ENCODE results near the gene RAD51B. TPM values are rescaled to one million over a fixed set of nuclear protein-coding genes. Genes with fewer than 3 reads are reported as not detected.

Gene RAD51B
- total RNA-seq, 1 experiment from 2014 or later, result 20.0 TPM

GRCh38 chr14:68364792-68365192 is 545.2 kb downstream of the RAD51B start:
- BruUV-seq (replicated peaks), result no TSS peak
- Histone ChIP-seq H3K36me3 (ENCODE audit: control insufficient read depth in 1 of 2, insufficient read depth in 2 of 2, low read length in 2 of 2) (no peaks in the 10 kb centered on the region), H3K9me2 (ENCODE audit: insufficient read depth) (no peaks in the 10 kb centered on the region), H3K27ac (ENCODE audit: low read depth, low read length) (peak overlapping the region; percentile 80), H3K4me3 (replicated peaks in 1 of 2; ENCODE audit: low read depth in 1 of 2, low read length in 2 of 2) (no peak overlapping the region; a peak in 1 of 4 replicates), H3K4me1 (ENCODE audit: control insufficient read depth in 1 of 2, insufficient read depth in 2 of 2, low read length in 2 of 2) (peaks cover 56 to 72% of the 10 kb centered on the region in 2 experiments), H3K4me2 (ENCODE audit: low read length) (peak overlapping the region; percentile 49), H3K9me3 (ENCODE audit: control insufficient read depth in 1 of 2, insufficient read depth in 1 of 2, low read depth in 1 of 2, low read length in 2 of 2) (no peaks in the 10 kb centered on the region), H4K20me1 (ENCODE audit: insufficient read depth) (no peaks in the 10 kb centered on the region), H2AFZ (ENCODE audit: low read depth, low read length, poor library complexity, severe bottlenecking) (peak overlapping the region; percentile 20), H3K27me3 (ENCODE audit: insufficient read depth, low read length) (no peaks in the 10 kb centered on the region), H3K79me2 (ENCODE audit: insufficient read depth, low read length) (no peaks in the 10 kb centered on the region), H3K9ac (ENCODE audit: low read length) (peak overlapping the region; percentile 45)
- ATAC-seq (peak; percentile 41), DNase-seq (ENCODE audit: low read depth, low spot score) (no peak)
- POLR2A ChIA-PET, result interaction anchor here (1.0 kb wide), 1 partner anchor 48 kb away, joined by 3 read pairs; no protein-coding TSS in a partner anchor
- intact Hi-C loops (cut with micrococcal nuclease), result loop anchor here (10.0 kb wide), 3 partner anchors 110 to 420 kb away; no protein-coding TSS in a partner anchor
- CTCF ChIA-PET, result interaction anchor here (1.1 kb wide), 1 partner anchor 116 kb away, joined by 3 read pairs; no protein-coding TSS in a partner anchor
- RAD21 ChIA-PET (ENCODE audit: low non-redundant PET in 1 of 2, low total read pairs in 2 of 2, uncharacterized antibody in 2 of 2, unreplicated experiment in 2 of 2), result no interaction called here
- 0 out of 2 replicates have a peak, but pooled peaks have one; percentile 8 for TF ChIP-seq SP1 (IDR thresholded peaks at IDR 0.05; ENCODE audit: low read depth)
- TF ChIP-seq SRF (IDR thresholded peaks at IDR 0.05; ENCODE audit: low read depth), result no peak

- no peak overlapping the region; a peak in 1 of 4 replicates for H3K4me3 ChIP-seq (replicated peaks in 1 of 2; ENCODE audit: low read depth in 1 of 2, low read length in 2 of 2)
- ATAC-seq (peak; percentile 37), DNase-seq (ENCODE audit: low read depth, low spot score) (peak; percentile 8)
- intact Hi-C loops (cut with micrococcal nuclease), result loop anchor here (10.0 kb wide), 3 partner anchors 110 to 420 kb away; no protein-coding TSS in a partner anchor
- no peaks in the 10 kb centered on the region for H4K20me1 ChIP-seq (ENCODE audit: insufficient read depth)
- peak overlapping the region; percentile 49 for H3K4me2 ChIP-seq (ENCODE audit: low read length)
- H2AFZ ChIP-seq (ENCODE audit: low read depth, low read length, poor library complexity, severe bottlenecking), result peak overlapping the region; percentile 20
- H3K4me1 ChIP-seq (ENCODE audit: control insufficient read depth in 1 of 2, insufficient read depth in 2 of 2, low read length in 2 of 2), result peaks cover 51 to 68% of the 10 kb centered on the region in 2 experiments
- peak overlapping the region; percentile 80 for H3K27ac ChIP-seq (ENCODE audit: low read depth, low read length)
- ChIA-PET POLR2A (interaction anchor here (1.0 kb wide), 1 partner anchor 47 kb away, joined by 3 read pairs; no protein-coding TSS in a partner anchor), RAD21 (ENCODE audit: low non-redundant PET in 1 of 2, low total read pairs in 2 of 2, uncharacterized antibody in 2 of 2, unreplicated experiment in 2 of 2) (no interaction called here), CTCF (interaction anchor here (1.1 kb wide), 1 partner anchor 116 kb away, joined by 3 read pairs; no protein-coding TSS in a partner anchor)
- H3K36me3 ChIP-seq (ENCODE audit: control insufficient read depth in 1 of 2, insufficient read depth in 2 of 2, low read length in 2 of 2), result no peaks in the 10 kb centered on the region
- no peaks in the 10 kb centered on the region for H3K9me3 ChIP-seq (ENCODE audit: control insufficient read depth in 1 of 2, insufficient read depth in 1 of 2, low read depth in 1 of 2, low read length in 2 of 2)
- H3K27me3 ChIP-seq (ENCODE audit: insufficient read depth, low read length), result no peaks in the 10 kb centered on the region
- no peaks in the 10 kb centered on the region for H3K79me2 ChIP-seq (ENCODE audit: insufficient read depth, low read length)
- BruUV-seq (replicated peaks), result no TSS peak
- H3K9me2 ChIP-seq (ENCODE audit: insufficient read depth), result no peaks in the 10 kb centered on the region
- H3K9ac ChIP-seq (ENCODE audit: low read length), result peak overlapping the region; percentile 45
- TF ChIP-seq ZFX (IDR thresholded peaks at IDR 0.05) (no peak), RAD21 (IDR thresholded peaks at IDR 0.05; ENCODE audit: low read depth) (no peak), FOSL1 (IDR thresholded peaks at IDR 0.05; ENCODE audit: low read depth) (peak; percentile 66), MAX (IDR thresholded peaks at IDR 0.05) (peak; percentile 5; the same call in 1 of the 2 replicates), EZH2phosphoT487 (IDR thresholded peaks at IDR 0.05; ENCODE audit: borderline replicate concordance) (no peak), ELF1 (IDR thresholded peaks at IDR 0.05; ENCODE audit: borderline replicate concordance, low read depth) (no peak), POLR2AphosphoS5 (IDR thresholded peaks at IDR 0.05; ENCODE audit: low read depth, low read length) (no peak), CBX3 (IDR thresholded peaks at IDR 0.05; ENCODE audit: low read depth) (no peak), EZH2 (IDR thresholded peaks at IDR 0.05) (no peak), SP1 (IDR thresholded peaks at IDR 0.05; ENCODE audit: low read depth) (0 out of 2 replicates have a peak, but pooled peaks have one; percentile 28), JUND (IDR thresholded peaks at IDR 0.05) (peak; percentile 30; the same call in 1 of the 2 replicates), SRF (IDR thresholded peaks at IDR 0.05; ENCODE audit: low read depth) (no peak), CEBPB (IDR thresholded peaks at IDR 0.05; ENCODE audit: low read depth) (no peak)
- TF ChIP-seq, protein P1, sequence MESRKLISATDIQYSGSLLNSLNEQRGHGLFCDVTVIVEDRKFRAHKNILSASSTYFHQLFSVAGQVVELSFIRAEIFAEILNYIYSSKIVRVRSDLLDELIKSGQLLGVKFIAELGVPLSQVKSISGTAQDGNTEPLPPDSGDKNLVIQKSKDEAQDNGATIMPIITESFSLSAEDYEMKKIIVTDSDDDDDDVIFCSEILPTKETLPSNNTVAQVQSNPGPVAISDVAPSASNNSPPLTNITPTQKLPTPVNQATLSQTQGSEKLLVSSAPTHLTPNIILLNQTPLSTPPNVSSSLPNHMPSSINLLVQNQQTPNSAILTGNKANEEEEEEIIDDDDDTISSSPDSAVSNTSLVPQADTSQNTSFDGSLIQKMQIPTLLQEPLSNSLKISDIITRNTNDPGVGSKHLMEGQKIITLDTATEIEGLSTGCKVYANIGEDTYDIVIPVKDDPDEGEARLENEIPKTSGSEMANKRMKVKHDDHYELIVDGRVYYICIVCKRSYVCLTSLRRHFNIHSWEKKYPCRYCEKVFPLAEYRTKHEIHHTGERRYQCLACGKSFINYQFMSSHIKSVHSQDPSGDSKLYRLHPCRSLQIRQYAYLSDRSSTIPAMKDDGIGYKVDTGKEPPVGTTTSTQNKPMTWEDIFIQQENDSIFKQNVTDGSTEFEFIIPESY (IDR thresholded peaks at IDR 0.05; ENCODE audit: extremely low read depth, insufficient replicate concordance, low read length), result no peak
- TF ChIP-seq, protein P2, sequence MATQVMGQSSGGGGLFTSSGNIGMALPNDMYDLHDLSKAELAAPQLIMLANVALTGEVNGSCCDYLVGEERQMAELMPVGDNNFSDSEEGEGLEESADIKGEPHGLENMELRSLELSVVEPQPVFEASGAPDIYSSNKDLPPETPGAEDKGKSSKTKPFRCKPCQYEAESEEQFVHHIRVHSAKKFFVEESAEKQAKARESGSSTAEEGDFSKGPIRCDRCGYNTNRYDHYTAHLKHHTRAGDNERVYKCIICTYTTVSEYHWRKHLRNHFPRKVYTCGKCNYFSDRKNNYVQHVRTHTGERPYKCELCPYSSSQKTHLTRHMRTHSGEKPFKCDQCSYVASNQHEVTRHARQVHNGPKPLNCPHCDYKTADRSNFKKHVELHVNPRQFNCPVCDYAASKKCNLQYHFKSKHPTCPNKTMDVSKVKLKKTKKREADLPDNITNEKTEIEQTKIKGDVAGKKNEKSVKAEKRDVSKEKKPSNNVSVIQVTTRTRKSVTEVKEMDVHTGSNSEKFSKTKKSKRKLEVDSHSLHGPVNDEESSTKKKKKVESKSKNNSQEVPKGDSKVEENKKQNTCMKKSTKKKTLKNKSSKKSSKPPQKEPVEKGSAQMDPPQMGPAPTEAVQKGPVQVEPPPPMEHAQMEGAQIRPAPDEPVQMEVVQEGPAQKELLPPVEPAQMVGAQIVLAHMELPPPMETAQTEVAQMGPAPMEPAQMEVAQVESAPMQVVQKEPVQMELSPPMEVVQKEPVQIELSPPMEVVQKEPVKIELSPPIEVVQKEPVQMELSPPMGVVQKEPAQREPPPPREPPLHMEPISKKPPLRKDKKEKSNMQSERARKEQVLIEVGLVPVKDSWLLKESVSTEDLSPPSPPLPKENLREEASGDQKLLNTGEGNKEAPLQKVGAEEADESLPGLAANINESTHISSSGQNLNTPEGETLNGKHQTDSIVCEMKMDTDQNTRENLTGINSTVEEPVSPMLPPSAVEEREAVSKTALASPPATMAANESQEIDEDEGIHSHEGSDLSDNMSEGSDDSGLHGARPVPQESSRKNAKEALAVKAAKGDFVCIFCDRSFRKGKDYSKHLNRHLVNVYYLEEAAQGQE (IDR thresholded peaks at IDR 0.05; ENCODE audit: low read depth), result no peak
Measured at GRCh38 chr14:68365228-68365627, 545.6 kb downstream of the RAD51B start.

Data from HCT116 (cell line).